ENCODE results near the gene PLPPR3.

PLPPR3 gene

GRCh38 chr19:863315-863620 is 41.5 kb upstream of the PLPPR3 start:
- H3K79me2 ChIP-seq (ENCODE audit: insufficient read depth, low read depth) = no peaks in the 10 kb centered on the region
- no peak overlapping the region for H3K27ac ChIP-seq
- H3K4me1 ChIP-seq (ENCODE audit: low read depth, poor library complexity, severe bottlenecking) = peaks cover 3% of the 10 kb centered on the region
- H3K4me3 ChIP-seq (IDR thresholded peaks at IDR 0.05; ENCODE audit: insufficient read depth, low read depth, low read length) = no peak overlapping the region
- H3K36me3 ChIP-seq (ENCODE audit: insufficient read depth) = no peaks in the 10 kb centered on the region
- H3K27me3 ChIP-seq (ENCODE audit: insufficient read depth, low read depth) = no peaks in the 10 kb centered on the region
- no peak overlapping the region for H3K4me2 ChIP-seq
- no peaks in the 10 kb centered on the region for H4K20me1 ChIP-seq (ENCODE audit: insufficient read depth)
- TF ChIP-seq CTCF (conservative IDR thresholded peaks at IDR 0.05; ENCODE audit: low read depth, low read length) = no peak
- no peak overlapping the region for H2AFZ ChIP-seq (ENCODE audit: low read depth)
- H3K9ac ChIP-seq = no peak overlapping the region

GRCh38 chr19:862581-863314 is 41.0 kb upstream of the PLPPR3 start:
- Histone ChIP-seq H4K20me1 (ENCODE audit: insufficient read depth) (no peaks in the 10 kb centered on the region), H3K4me2 (peak overlapping the region; percentile 31; the same call in 1 of the 2 replicates), H3K27ac (no peak overlapping the region), H3K9ac (no peak overlapping the region), H3K79me2 (ENCODE audit: insufficient read depth, low read depth) (no peaks in the 10 kb centered on the region), H3K4me1 (ENCODE audit: low read depth, poor library complexity, severe bottlenecking) (peaks cover 3% of the 10 kb centered on the region), H2AFZ (ENCODE audit: low read depth) (no peak overlapping the region), H3K27me3 (ENCODE audit: insufficient read depth, low read depth) (no peaks in the 10 kb centered on the region), H3K36me3 (ENCODE audit: insufficient read depth) (no peaks in the 10 kb centered on the region), H3K4me3 (IDR thresholded peaks at IDR 0.05; ENCODE audit: insufficient read depth, low read depth, low read length) (no peak overlapping the region)
- no peak for TF ChIP-seq CTCF (conservative IDR thresholded peaks at IDR 0.05; ENCODE audit: low read depth, low read length)

- H4K20me1 ChIP-seq (ENCODE audit: insufficient read depth) = no peaks in the 10 kb centered on the region
- no peak overlapping the region for H3K4me2 ChIP-seq
- H3K9ac ChIP-seq = no peak overlapping the region
- H3K36me3 ChIP-seq (ENCODE audit: insufficient read depth) = no peaks in the 10 kb centered on the region
- H2AFZ ChIP-seq (ENCODE audit: low read depth) = no peak overlapping the region
- no peaks in the 10 kb centered on the region for H3K79me2 ChIP-seq (ENCODE audit: insufficient read depth, low read depth)
- peaks cover 3% of the 10 kb centered on the region for H3K4me1 ChIP-seq (ENCODE audit: low read depth, poor library complexity, severe bottlenecking)
- TF ChIP-seq CTCF (conservative IDR thresholded peaks at IDR 0.05; ENCODE audit: low read depth, low read length) = 0 out of 2 replicates have a peak, but pooled peaks have one; percentile 30
- no peak overlapping the region for H3K27ac ChIP-seq
- H3K27me3 ChIP-seq (ENCODE audit: insufficient read depth, low read depth) = no peaks in the 10 kb centered on the region
- no peak overlapping the region for H3K4me3 ChIP-seq (IDR thresholded peaks at IDR 0.05; ENCODE audit: insufficient read depth, low read depth, low read length)
Measured at GRCh38 chr19:861756-862580, 40.2 kb upstream of the PLPPR3 start.

- Histone ChIP-seq H3K4me1 (ENCODE audit: low read depth, poor library complexity, severe bottlenecking) (peaks cover 3% of the 10 kb centered on the region), H3K36me3 (ENCODE audit: insufficient read depth) (no peaks in the 10 kb centered on the region), H4K20me1 (ENCODE audit: insufficient read depth) (no peaks in the 10 kb centered on the region), H3K27ac (no peak overlapping the region), H3K27me3 (ENCODE audit: insufficient read depth, low read depth) (no peaks in the 10 kb centered on the region), H3K79me2 (ENCODE audit: insufficient read depth, low read depth) (no peaks in the 10 kb centered on the region), H3K9ac (no peak overlapping the region), H3K4me3 (IDR thresholded peaks at IDR 0.05; ENCODE audit: insufficient read depth, low read depth, low read length) (no peak overlapping the region), H3K4me2 (no peak overlapping the region), H2AFZ (ENCODE audit: low read depth) (no peak overlapping the region)
- no peak for TF ChIP-seq CTCF (conservative IDR thresholded peaks at IDR 0.05; ENCODE audit: low read depth, low read length)
Measured at GRCh38 chr19:861141-861755, 39.5 kb upstream of the PLPPR3 start.

All from KMS-11 (cell line).